OCI-LY7 (cell line): ENCODE measurements around the gene APLP2. TPM values are rescaled to one million over a fixed set of nuclear protein-coding genes. Genes with fewer than 3 reads are reported as not detected.
"Not testable (repeated sequence)": the region's sequence is repeated elsewhere in the genome, so short reads cannot be mapped to it uniquely, and the experiment has no call there.

Source experiments
- BruUV-seq: library from RNA; stranded (reverse); fragments of 400-500 nt; replicated peaks from 2 replicates; lab custom pipeline; 2021; lab: Mats Ljungman, UMichigan
- CTCF ChIA-PET: fragments of 300-600 bp; sonication (Branson Sonifier 250); formaldehyde crosslinking; loops from one replicate; lab custom pipeline; 2022; ENCODE audit warnings: antibody characterized with exemption; ENCODE audit not compliant: unreplicated experiment; lab: Charles Lee
- POLR2A ChIA-PET: fragments of 300-600 bp; sonication (Branson Sonifier 250); formaldehyde crosslinking; loops from one replicate; lab custom pipeline; 2022; ENCODE audit warnings: antibody characterized with exemption; lab: Charles Lee
- DNase-seq: peaks from one replicate; pipeline ENCODE4 v3.0.0-alpha.2; 2015; ENCODE audit warnings: low spot score
- H2AFZ ChIP-seq: fragments of 200-600 bp; sonication (generic), shearing (Covaris generic); 2 replicates; pipeline ENCODE4 v1.6.1; 2014; ENCODE audit warnings: mild to moderate bottlenecking, antibody characterized with exemption, low read length, moderate library complexity
- H3K27ac ChIP-seq: fragments of 200-600 bp; sonication (generic); 2 replicates; pipeline ENCODE4 v1.5.1; 2014; ENCODE audit warnings: mixed run types, low read depth, mild to moderate bottlenecking, moderate library complexity, low read length, inconsistent platforms; ENCODE audit not compliant: poor library complexity, severe bottlenecking
- H3K36me3 ChIP-seq: fragments of 200-600 bp; sonication (generic); 2 replicates; pipeline ENCODE4 v1.6.1; 2014; ENCODE audit warnings: mild to moderate bottlenecking, antibody characterized with exemption, low read length, moderate library complexity, mixed read lengths; ENCODE audit not compliant: insufficient read depth
- H3K4me1 ChIP-seq: fragments of 200-600 bp; sonication (generic); 2 replicates; pipeline ENCODE4 v1.5.1; 2014; ENCODE audit warnings: mild to moderate bottlenecking, low read length; ENCODE audit not compliant: insufficient read depth, poor library complexity, severe bottlenecking
- H3K4me2 ChIP-seq: fragments of 200-600 bp; sonication (generic); 2 replicates; pipeline ENCODE4 v1.6.1; 2014; ENCODE audit warnings: mild to moderate bottlenecking, low read length
- H3K4me3 ChIP-seq: fragments of 200-600 bp; sonication (generic); 2 replicates; pipeline ENCODE4 v1.5.1; 2014; ENCODE audit warnings: mild to moderate bottlenecking, low read depth, low read length; ENCODE audit not compliant: poor library complexity, severe bottlenecking
- H3K79me2 ChIP-seq: fragments of 200-600 bp; sonication (generic); 2 replicates; pipeline ENCODE4 v1.6.1; 2016; ENCODE audit warnings: low read depth, mild to moderate bottlenecking, low read length, moderate library complexity, mixed read lengths; ENCODE audit not compliant: insufficient read depth
- H3K9me2 ChIP-seq: fragments of 200-600 bp; sonication (generic); 2 replicates; pipeline ENCODE4 v1.6.1; 2016; ENCODE audit warnings: mild to moderate bottlenecking, low read length, mixed read lengths; ENCODE audit not compliant: insufficient read depth
- H3K9me3 ChIP-seq: fragments of 200-600 bp; sonication (generic); 2 replicates; pipeline ENCODE4 v1.6.1; 2014; ENCODE audit warnings: mild to moderate bottlenecking, mixed run types, low read length, mixed read lengths
- H4K20me1 ChIP-seq: fragments of 200-600 bp; sonication (generic); 2 replicates; pipeline ENCODE4 v1.6.1; 2014; ENCODE audit warnings: mild to moderate bottlenecking, antibody characterized with exemption, low read length, moderate library complexity, mixed read lengths; ENCODE audit not compliant: insufficient read depth
- EZH2phosphoT487 ChIP-seq: fragments of 200-600 bp; sonication (generic); IDR thresholded peaks from 2 replicates; pipeline ENCODE4 v1.6.1; 2018; ENCODE audit warnings: low read depth, borderline replicate concordance, mild to moderate bottlenecking, mixed run types, antibody characterized with exemption, low read length, moderate library complexity, mixed read lengths
- intact Hi-C: fragments of 100-400 bp; cut with micrococcal nuclease; formaldehyde crosslinking; loops from one replicate; pipeline ENCODE4 v1.10.0; 2022; ENCODE audit not compliant: unreplicated experiment
- total RNA-seq, 2 experiments: library from RNA; depleted of rRNA in 1 of 2; stranded (reverse); fragments of >200 nt in 1 of 2; shearing (Covaris generic) in 1 of 2; gene quantifications; 2 replicates each; pipeline ENCODE4 v1.2.3, GENCODE V29; 2014 to 2022
- TF ChIP-seq, protein P1 (sequence below): fragments of 200-600 bp; sonication (generic); conservative IDR thresholded peaks from 2 replicates; pipeline ENCODE4 v1.5.1; 2014; ENCODE audit warnings: mild to moderate bottlenecking, antibody characterized with exemption, low read length, moderate library complexity, mixed read lengths

Gene APLP2
- total RNA-seq, 2 experiments from 2014 or later, result 147 to 284 TPM

DNA sequence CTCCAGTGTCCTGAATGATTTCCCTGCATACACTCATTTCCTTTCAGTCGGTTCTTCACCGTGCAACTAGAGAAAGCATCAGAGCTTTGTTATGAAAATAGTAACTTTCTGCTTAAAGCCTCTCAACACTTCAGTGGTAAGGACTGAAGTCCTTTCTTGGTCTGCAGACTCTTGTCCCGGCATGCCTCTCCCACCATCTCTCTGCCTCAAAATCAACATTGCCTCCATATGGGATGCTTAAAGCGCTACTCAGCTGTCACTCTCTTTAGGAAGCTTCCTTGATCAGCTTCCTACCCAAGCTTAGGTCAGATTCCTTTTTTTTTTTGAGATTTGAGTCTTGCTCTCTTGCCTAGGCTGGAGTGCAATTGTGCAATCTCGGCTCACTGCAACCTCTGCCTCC, 36.7 kb downstream of the APLP2 start:
- no peak for TF ChIP-seq EZH2phosphoT487
- TF ChIP-seq, protein P1, sequence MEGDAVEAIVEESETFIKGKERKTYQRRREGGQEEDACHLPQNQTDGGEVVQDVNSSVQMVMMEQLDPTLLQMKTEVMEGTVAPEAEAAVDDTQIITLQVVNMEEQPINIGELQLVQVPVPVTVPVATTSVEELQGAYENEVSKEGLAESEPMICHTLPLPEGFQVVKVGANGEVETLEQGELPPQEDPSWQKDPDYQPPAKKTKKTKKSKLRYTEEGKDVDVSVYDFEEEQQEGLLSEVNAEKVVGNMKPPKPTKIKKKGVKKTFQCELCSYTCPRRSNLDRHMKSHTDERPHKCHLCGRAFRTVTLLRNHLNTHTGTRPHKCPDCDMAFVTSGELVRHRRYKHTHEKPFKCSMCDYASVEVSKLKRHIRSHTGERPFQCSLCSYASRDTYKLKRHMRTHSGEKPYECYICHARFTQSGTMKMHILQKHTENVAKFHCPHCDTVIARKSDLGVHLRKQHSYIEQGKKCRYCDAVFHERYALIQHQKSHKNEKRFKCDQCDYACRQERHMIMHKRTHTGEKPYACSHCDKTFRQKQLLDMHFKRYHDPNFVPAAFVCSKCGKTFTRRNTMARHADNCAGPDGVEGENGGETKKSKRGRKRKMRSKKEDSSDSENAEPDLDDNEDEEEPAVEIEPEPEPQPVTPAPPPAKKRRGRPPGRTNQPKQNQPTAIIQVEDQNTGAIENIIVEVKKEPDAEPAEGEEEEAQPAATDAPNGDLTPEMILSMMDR, result no peak
- Histone ChIP-seq H3K4me2 (no peak overlapping the region), H4K20me1 (peaks cover 16% of the 10 kb centered on the region), H3K4me3 (no peak overlapping the region), H3K9me3 (peaks cover 8% of the 10 kb centered on the region; the same call in 1 of the 2 replicates), H3K36me3 (peaks cover 55% of the 10 kb centered on the region), H3K27ac (no peak overlapping the region), H3K9me2 (no peaks in the 10 kb centered on the region), H3K4me1 (peaks cover 5% of the 10 kb centered on the region), H3K79me2 (peaks cover 58% of the 10 kb centered on the region), H2AFZ (no peak overlapping the region)
- intact Hi-C loops, result no loop called here
- POLR2A ChIA-PET, result interaction anchor here (1.6 to 1.9 kb wide), 2 partner anchors 11 to 20 kb away, joined by 3 to 5 read pairs; no protein-coding TSS in a partner anchor
- CTCF ChIA-PET, result interaction anchor here (1.2 kb wide), 1 partner anchor 9 kb away, joined by 3 read pairs; no protein-coding TSS in a partner anchor
- no TSS peak for BruUV-seq
- no peak for DNase-seq

DNA sequence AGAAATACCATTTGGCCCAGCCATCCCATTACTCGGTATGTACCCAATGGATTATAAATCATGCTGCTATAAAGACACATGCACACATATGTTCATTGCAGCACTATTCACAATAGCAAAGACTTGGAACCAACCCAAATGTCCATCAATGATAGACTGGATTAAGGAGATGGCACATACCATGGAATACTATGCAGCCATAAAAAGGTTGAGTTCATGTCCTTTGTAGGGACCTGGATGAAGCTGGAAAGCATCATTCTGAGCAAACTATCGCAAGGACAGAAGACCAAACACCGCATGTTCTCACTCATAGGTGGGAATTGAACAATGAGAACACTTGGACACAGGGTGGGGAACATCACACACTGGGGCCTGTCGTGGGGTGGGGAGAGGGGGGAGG, 39.0 kb downstream of the APLP2 start:
- H4K20me1 ChIP-seq, CTCF ChIA-PET, H2AFZ ChIP-seq, DNase-seq, H3K4me3 ChIP-seq, H3K27ac ChIP-seq, POLR2A ChIA-PET, H3K4me1 ChIP-seq, H3K9me3 ChIP-seq, H3K4me2 ChIP-seq, BruUV-seq, intact Hi-C loops, H3K9me2 ChIP-seq: not testable (repeated sequence)
- Histone ChIP-seq H3K36me3 (peaks cover 68% of the 10 kb centered on the region), H3K79me2 (peaks cover 35% of the 10 kb centered on the region)

DNA sequence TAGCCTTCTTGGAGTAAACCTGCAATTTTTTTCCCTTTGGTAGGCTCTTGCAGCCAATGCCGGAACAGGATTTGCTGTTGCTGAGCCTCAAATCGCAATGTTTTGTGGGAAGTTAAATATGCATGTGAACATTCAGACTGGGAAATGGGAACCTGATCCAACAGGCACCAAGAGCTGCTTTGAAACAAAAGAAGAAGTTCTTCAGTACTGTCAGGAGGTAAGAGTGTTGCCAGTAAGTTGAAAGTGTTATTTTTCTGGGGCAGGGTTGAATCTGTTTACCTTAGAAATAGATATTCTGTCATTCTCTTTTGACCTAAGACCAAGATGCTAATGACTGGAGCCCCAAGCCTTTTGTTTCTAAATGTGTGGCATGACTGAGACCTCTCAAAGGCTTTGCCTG, 39.7 kb downstream of the APLP2 start:
- ChIA-PET CTCF (interaction anchor here (0.6 kb wide), 1 partner anchor 8 kb away, joined by 3 read pairs; no protein-coding TSS in a partner anchor), POLR2A (no interaction called here)
- H4K20me1 ChIP-seq, result peaks cover 15% of the 10 kb centered on the region; the same call in 1 of the 2 replicates
- DNase-seq, result no peak
- H3K27ac ChIP-seq, result no peak overlapping the region
- no peaks in the 10 kb centered on the region for H3K9me2 ChIP-seq
- no peak overlapping the region for H3K4me2 ChIP-seq
- H3K36me3 ChIP-seq, result peaks cover 75% of the 10 kb centered on the region
- no TSS peak for BruUV-seq
- no peak overlapping the region for H2AFZ ChIP-seq
- TF ChIP-seq, protein P1, result no peak
- no peak for TF ChIP-seq EZH2phosphoT487
- H3K4me1 ChIP-seq, result peaks cover 7% of the 10 kb centered on the region
- no peak overlapping the region for H3K4me3 ChIP-seq
- H3K79me2 ChIP-seq, result peaks cover 35% of the 10 kb centered on the region
- intact Hi-C loops, result no loop called here
- H3K9me3 ChIP-seq, result peaks cover 8% of the 10 kb centered on the region; the same call in 1 of the 2 replicates
